AG09309 (cell line): ENCODE measurements around the gene DIAPH3.

Experiments
- DNase-seq: peaks from one replicate; pipeline ENCODE4 v3.0.0-alpha.2; 2010; ENCODE audit warnings: low read depth
- H3K4me3 ChIP-seq: 2 replicates; pipeline ENCODE4 v1.5.1; 2011; ENCODE audit warnings: mild to moderate bottlenecking, low read depth, low read length, moderate library complexity; ENCODE audit not compliant: control insufficient read depth
- TF ChIP-seq, protein P1 (sequence below): IDR thresholded peaks from 2 replicates; pipeline ENCODE4 v1.5.1; 2011; ENCODE audit warnings: mild to moderate bottlenecking, low read depth, low read length, inconsistent platforms; ENCODE audit not compliant: insufficient read depth, control insufficient read depth; ENCODE audit errors: missing control alignments

DIAPH3 gene

DNA sequence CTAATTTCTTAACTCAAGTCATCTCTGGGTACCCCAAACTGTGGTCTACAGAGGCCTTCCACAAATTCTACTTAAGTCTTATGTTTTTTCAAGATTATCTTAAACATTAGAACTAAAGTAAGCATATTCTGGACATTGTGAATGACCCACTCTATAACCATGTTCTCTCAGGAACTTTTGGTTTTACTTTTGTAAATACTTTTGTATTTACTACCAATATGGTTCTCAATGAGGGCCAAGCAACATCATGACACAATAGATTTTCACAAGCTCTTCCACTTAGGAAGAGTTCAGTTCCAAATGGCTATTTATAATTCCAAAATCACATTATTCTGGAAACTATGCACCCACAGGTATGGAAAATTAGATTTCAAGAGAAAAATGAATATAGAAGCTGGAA, 10.8 kb downstream of the DIAPH3 start:
- TF ChIP-seq, protein P1, sequence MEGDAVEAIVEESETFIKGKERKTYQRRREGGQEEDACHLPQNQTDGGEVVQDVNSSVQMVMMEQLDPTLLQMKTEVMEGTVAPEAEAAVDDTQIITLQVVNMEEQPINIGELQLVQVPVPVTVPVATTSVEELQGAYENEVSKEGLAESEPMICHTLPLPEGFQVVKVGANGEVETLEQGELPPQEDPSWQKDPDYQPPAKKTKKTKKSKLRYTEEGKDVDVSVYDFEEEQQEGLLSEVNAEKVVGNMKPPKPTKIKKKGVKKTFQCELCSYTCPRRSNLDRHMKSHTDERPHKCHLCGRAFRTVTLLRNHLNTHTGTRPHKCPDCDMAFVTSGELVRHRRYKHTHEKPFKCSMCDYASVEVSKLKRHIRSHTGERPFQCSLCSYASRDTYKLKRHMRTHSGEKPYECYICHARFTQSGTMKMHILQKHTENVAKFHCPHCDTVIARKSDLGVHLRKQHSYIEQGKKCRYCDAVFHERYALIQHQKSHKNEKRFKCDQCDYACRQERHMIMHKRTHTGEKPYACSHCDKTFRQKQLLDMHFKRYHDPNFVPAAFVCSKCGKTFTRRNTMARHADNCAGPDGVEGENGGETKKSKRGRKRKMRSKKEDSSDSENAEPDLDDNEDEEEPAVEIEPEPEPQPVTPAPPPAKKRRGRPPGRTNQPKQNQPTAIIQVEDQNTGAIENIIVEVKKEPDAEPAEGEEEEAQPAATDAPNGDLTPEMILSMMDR = no peak
- DNase-seq = no peak
- no peak overlapping the region for H3K4me3 ChIP-seq

DNA sequence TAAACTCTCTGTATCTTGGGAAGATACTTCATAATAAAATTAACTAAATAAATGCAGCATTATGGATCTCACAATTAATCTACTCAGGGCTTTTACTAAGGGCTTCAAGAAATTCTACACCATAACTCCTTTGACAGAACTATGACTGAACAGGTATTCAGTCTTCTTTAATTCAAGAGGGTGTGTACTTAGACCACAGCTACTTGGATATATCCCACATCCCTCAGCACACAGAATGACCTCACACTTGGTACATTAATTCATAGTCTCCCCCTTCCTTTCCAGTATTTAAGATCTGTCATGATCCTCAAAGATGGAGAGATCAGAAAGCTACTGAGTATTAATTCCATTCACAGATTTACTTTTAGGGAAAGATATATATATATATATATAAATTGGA, 11.6 kb downstream of the DIAPH3 start:
- no peak overlapping the region for H3K4me3 ChIP-seq
- TF ChIP-seq, protein P1 = no peak
- no peak for DNase-seq

DNA sequence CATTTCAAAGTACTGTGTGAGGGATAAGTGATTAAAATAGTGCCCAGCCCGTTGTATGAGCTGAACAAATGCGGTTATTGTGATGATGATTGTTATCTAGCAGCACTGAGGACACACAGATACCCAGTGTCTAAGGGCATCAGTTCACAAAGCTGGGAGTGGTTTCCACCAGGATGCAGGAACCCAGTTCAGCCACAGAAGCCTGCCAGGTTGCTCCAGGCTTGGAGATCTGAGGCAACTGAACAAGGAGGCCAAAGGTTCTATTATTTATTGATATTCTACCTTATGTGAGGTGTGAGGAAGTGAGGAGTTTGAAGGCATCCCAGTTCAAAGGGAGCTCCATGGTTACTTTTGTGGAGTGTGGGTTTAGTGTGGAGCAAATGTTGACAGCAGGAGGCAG, 13.2 kb downstream of the DIAPH3 start:
- TF ChIP-seq, protein P1 = no peak
- no peak overlapping the region for H3K4me3 ChIP-seq
- no peak for DNase-seq

DNA sequence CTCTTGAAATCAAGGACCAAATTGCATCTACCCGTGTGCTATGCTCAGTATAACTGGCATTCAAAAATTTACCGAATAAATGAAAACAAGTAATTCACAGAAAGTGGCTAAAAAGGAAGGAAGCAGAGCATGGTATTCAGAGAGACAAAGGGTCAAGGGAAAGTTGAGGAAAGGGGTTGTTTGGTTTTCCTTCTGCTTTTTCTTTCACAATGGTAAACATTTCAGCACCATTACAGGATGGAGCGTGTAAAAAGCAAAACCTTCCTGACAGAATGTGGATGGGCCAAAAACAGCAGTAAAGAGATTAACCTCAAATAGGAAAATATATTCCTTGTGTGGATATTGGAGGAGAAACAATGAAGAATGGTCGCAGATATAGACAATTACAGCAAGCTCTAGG, 14.8 kb downstream of the DIAPH3 start:
- TF ChIP-seq, protein P1 = no peak

DNA sequence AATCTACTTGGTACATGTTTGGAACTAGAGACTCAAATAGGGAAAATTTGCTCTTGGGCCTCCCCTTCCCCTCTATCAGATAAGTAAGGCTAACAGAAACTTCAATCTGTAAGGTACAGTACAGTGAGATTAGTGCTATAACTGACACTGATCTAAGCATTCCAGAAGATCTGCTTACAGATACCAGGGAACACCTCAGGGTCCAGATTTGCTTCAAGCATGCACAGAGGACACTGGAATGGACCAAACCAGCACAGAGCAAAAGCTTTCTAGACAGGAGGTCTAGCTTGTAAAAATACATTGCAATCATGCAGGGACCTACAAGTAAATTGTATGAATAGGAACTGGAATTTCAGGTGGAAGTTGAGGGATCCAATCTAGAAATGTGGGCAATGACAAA, 16.4 kb downstream of the DIAPH3 start:
- TF ChIP-seq, protein P1 = no peak
- H3K4me3 ChIP-seq = no peak overlapping the region
- DNase-seq = no peak

More for the DNA sequence above, 14.8 kb downstream of the DIAPH3 start:
- H3K4me3 ChIP-seq = no peak overlapping the region
- no peak for DNase-seq

DNA sequence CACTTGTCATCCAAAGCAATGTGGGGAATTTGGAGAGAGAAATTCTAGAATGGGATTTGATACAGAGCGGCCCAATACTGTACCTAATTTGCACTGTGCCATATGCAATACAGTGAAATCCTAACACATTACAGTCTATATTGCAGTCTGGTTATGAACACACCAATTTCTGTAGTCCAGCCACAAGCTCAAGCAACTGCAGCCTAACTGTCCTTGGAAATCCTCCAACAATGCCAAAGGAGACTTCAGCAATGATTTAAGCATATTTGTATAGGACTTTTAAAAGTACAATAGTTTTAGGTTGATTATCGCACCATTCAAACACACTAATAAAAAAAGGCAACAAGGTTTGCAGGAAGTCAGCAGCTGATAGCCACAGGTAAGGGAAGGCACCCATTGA, 17.3 kb downstream of the DIAPH3 start:
- TF ChIP-seq, protein P1 = no peak
- no peak overlapping the region for H3K4me3 ChIP-seq
- DNase-seq = no peak

DNA sequence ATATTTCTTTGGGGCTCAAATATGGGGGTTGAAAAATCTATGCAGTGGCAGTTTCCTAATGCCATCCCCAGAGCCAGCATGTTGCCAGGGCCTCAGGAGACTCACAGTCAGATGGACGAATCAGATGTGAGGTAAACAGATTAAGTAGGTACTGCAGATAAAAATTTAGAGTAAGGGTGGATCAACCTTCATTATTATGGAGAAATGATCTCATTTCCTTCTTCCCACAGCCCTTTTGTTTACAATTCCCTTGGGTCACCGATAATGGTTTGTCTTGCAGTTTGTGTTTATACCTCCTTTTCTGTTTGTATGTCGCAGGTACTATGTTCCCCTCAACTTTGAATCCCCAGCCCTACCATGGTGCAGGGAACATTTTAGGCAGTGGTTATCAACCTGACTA, 20.0 kb downstream of the DIAPH3 start:
- no peak overlapping the region for H3K4me3 ChIP-seq
- no peak for DNase-seq
- TF ChIP-seq, protein P1 = no peak
